ENCODE data around the gene ST6GAL1.

- TF ChIP-seq GATA2 (IDR thresholded peaks at IDR 0.05; ENCODE audit: low read depth, low read length), result no peak
- no peak for TF ChIP-seq GATA3 (IDR thresholded peaks at IDR 0.05; ENCODE audit: low read depth, low read length)
Measured at GRCh38 chr3:186902154-186902553, 28.2 kb upstream of the ST6GAL1 start.
